Keratinocyte (primary cell): ENCODE data around the gene ODAD4. TPM values are rescaled to one million over a fixed set of nuclear protein-coding genes. Genes with fewer than 3 reads are reported as not detected.

Experiments used
- DNase-seq: peaks from one replicate; pipeline ENCODE4 v3.0.0-alpha.2; 2011; ENCODE audit warnings: low read depth, missing footprints, low spot score
- FAIRE-seq: peaks from 2 replicates; lab custom pipeline; 2011; peaks lifted over from hg19 to GRCh38; lab: Jason Lieb, UNC
- H2AFZ ChIP-seq: 2 replicates; pipeline ENCODE4 v1.6.0; 2012; ENCODE audit warnings: low read length, control low read depth, inconsistent platforms; ENCODE audit not compliant: control insufficient read depth
- H3K27ac ChIP-seq: 2 replicates; pipeline ENCODE4 v1.5.1; 2011; ENCODE audit warnings: low read length; ENCODE audit not compliant: control insufficient read depth, insufficient read depth
- H3K27me3 ChIP-seq: 3 replicates; pipeline ENCODE4 v1.6.0; 2011; ENCODE audit warnings: low read length; ENCODE audit not compliant: control insufficient read depth, insufficient read depth; ENCODE audit errors: extremely low read depth
- H3K36me3 ChIP-seq, 2 experiments: 2 replicates in 1 of 2; 3 replicates in 1 of 2; pipeline ENCODE4 v1.5.1; 2011; ENCODE audit warnings: low read length in 2 of 2, mild to moderate bottlenecking in 1 of 2; ENCODE audit not compliant: control insufficient read depth in 2 of 2, insufficient read depth in 2 of 2; ENCODE audit errors: extremely low read depth in 1 of 2
- H3K4me1 ChIP-seq: 3 replicates; pipeline ENCODE4 v1.5.1; 2011; ENCODE audit warnings: low read length; ENCODE audit not compliant: control insufficient read depth, insufficient read depth; ENCODE audit errors: extremely low read depth
- H3K4me2 ChIP-seq: 3 replicates; pipeline ENCODE4 v1.6.0; 2011; ENCODE audit warnings: low read depth, low read length; ENCODE audit not compliant: control insufficient read depth, insufficient read depth; ENCODE audit errors: extremely low read depth
- H3K4me3 ChIP-seq, 3 experiments: fragments of 200-600 bp in 1 of 3; sonication (generic) in 1 of 3; 2 replicates in 2 of 3; 3 replicates in 1 of 3; pipeline ENCODE4 v1.5.1; 2011 to 2016; ENCODE audit warnings: low read length in 3 of 3, mild to moderate bottlenecking in 3 of 3, control low read depth in 2 of 3, inconsistent platforms in 1 of 3, low read depth in 1 of 3, mixed read lengths in 1 of 3, mixed run types in 1 of 3, moderate library complexity in 1 of 3; ENCODE audit not compliant: control insufficient read depth in 2 of 3, insufficient read depth in 2 of 3; ENCODE audit errors: extremely low read depth in 1 of 3
- H3K79me2 ChIP-seq: 2 replicates; pipeline ENCODE4 v1.6.0; 2012; ENCODE audit warnings: low read length; ENCODE audit not compliant: control insufficient read depth, insufficient read depth
- H3K9ac ChIP-seq: 3 replicates; pipeline ENCODE4 v1.6.0; 2011; ENCODE audit warnings: low read length; ENCODE audit not compliant: control insufficient read depth, insufficient read depth; ENCODE audit errors: extremely low read depth
- H3K9me1 ChIP-seq: 3 replicates; pipeline ENCODE4 v1.6.0; 2011; ENCODE audit warnings: low read length; ENCODE audit not compliant: control insufficient read depth, insufficient read depth; ENCODE audit errors: extremely low read depth
- H3K9me3 ChIP-seq: 2 replicates; pipeline ENCODE4 v1.5.1; 2012; ENCODE audit warnings: low read depth, low read length; ENCODE audit not compliant: control insufficient read depth
- H4K20me1 ChIP-seq: 3 replicates; pipeline ENCODE4 v1.6.0; 2011; ENCODE audit warnings: low read length; ENCODE audit not compliant: control insufficient read depth, insufficient read depth; ENCODE audit errors: extremely low read depth
- CTCF ChIP-seq, 3 experiments: IDR thresholded peaks in 1 of 3; conservative IDR thresholded peaks in 1 of 3; optimal IDR thresholded peaks in 1 of 3; 2 replicates in 2 of 3; 3 replicates in 1 of 3; pipeline versions ENCODE3 to v1.5.1; 2011; ENCODE audit warnings: low read length in 3 of 3, mild to moderate bottlenecking in 3 of 3, moderate library complexity in 2 of 3, control low read depth in 1 of 3, inconsistent platforms in 1 of 3; ENCODE audit not compliant: insufficient read depth in 2 of 3; ENCODE audit errors: extremely low read depth in 1 of 3
- EZH2 ChIP-seq: IDR thresholded peaks from one replicate; pipeline ENCODE4 v1.6.1; 2012; ENCODE audit warnings: inconsistent platforms, mild to moderate bottlenecking, low read length, moderate library complexity
- dilution Hi-C: fragments of 300-500 bp; cut with MboI; formaldehyde crosslinking; loops from one replicate; pipeline ENCODE4 v1.7.0; 2020; ENCODE audit warnings: low sequenced_read_pairs; ENCODE audit not compliant: extremely low pct_ligation_motif_present
- polyA plus RNA-seq, 5 experiments: library from polyadenylated mRNA; depleted of rRNA in 3 of 5; stranded (reverse) in 3 of 5; stranded (forward) in 1 of 5; unstranded in 1 of 5; fragments of >200 nt; gene quantifications; 1 replicate in 1 of 5; 2 replicates in 3 of 5; 3 replicates in 1 of 5; pipeline versions ENCODE4 v1.2.1 to v1.2.3, GENCODE V29; 2011 to 2012; ENCODE audit warnings: missing spikeins in 2 of 5, low read depth in 1 of 5, low replicate concordance in 1 of 5

The ODAD4 gene
- polyA plus RNA-seq, 1 donor (not counting 4 experiments of a cell fraction or from before 2014, with no cell fraction given) = 0.20 TPM

DNA sequence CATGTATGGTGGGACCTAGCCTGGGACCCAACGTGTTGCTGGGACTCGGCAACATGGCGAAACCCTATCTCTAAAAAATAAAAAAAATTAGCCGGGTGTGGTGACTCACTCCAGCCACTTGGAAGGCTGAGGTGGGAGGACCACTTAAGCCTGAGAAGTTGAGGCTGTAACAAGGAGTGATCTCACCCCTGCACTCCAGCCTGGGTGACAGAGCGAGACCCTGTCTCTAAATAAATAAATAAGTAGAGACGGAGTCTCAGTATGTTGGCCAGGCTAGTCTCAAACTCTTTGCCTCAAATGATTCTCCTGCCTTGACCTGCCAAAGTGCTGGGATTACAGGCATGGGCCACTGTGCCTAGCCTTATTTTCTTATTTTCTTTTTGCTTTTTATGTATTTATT, 26.1 kb downstream of the ODAD4 start:
- Histone ChIP-seq H3K4me1 (no peaks in the 10 kb centered on the region), H3K27me3 (no peaks in the 10 kb centered on the region), H3K4me3 (no peak overlapping the region), H3K27ac (no peak overlapping the region), H4K20me1 (no peaks in the 10 kb centered on the region), H3K9me1 (no peaks in the 10 kb centered on the region), H3K9me3 (no peaks in the 10 kb centered on the region), H3K79me2 (no peaks in the 10 kb centered on the region), H3K9ac (no peak overlapping the region), H3K4me2 (no peak overlapping the region), H3K36me3 (no peaks in the 10 kb centered on the region), H2AFZ (no peak overlapping the region)
- dilution Hi-C loops = no loop called here
- TF ChIP-seq EZH2 (no peak), CTCF (optimal IDR thresholded peaks at IDR 0.05 in 1 of 3, IDR thresholded peaks at IDR 0.05 in 1 of 3, conservative IDR thresholded peaks at IDR 0.05 in 1 of 3; ENCODE audit: extremely low read depth in 1 of 3, insufficient read depth in 2 of 3, low read length in 3 of 3) (no peak)
- DNase-seq = no peak
- no peak for FAIRE-seq

DNA sequence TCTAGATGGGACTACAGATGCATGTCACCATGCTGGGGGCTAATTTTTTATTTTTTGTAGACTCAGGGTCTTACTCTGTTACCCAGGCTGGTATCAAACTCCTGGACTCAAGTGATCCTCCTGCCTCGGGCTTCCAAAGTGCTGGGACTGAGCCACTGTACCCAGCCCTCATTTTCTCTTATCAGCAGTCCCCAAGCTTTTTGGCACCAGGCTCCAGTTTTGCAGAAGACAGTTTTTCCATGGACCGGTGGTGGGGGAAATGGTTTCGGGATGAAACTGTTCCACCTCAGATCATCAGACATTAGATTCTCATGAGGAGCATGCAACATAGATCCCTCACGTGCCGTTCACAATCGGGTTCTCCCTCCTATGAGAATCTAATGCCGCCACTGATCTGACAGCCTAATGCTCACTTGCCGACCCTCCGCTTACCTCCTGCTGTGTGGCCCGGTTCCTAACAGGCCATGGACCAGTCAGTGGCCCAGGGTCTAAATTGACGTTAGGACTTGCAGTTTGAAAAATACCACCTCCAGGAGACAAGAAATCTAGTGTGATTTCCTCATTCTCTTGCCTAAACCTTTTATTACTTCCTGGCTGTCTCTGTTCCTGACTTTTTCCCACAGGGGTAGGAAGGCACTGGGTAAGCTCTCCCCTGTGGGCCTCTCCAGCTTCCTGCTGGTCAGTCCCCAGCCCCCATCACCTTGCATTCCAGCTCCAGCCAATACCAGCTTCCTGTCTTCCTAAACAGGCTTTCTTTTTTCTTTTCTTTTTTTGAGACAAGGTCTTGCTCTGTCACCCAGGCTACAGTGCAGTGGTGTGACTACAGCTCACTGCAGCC, 26.8 kb downstream of the ODAD4 start:
- Histone ChIP-seq H3K9me3 (no peaks in the 10 kb centered on the region), H3K4me1 (no peaks in the 10 kb centered on the region), H3K9ac (no peak overlapping the region), H4K20me1 (no peaks in the 10 kb centered on the region), H3K4me3 (no peak overlapping the region), H2AFZ (no peak overlapping the region), H3K9me1 (no peaks in the 10 kb centered on the region), H3K27ac (no peak overlapping the region), H3K79me2 (no peaks in the 10 kb centered on the region), H3K4me2 (no peak overlapping the region), H3K36me3 (no peaks in the 10 kb centered on the region), H3K27me3 (peaks cover 5% of the 10 kb centered on the region)
- no peak for TF ChIP-seq CTCF (optimal IDR thresholded peaks at IDR 0.05 in 1 of 3, IDR thresholded peaks at IDR 0.05 in 1 of 3, conservative IDR thresholded peaks at IDR 0.05 in 1 of 3; ENCODE audit: extremely low read depth in 1 of 3, insufficient read depth in 2 of 3, low read length in 3 of 3)
- TF ChIP-seq EZH2 = no peak
- DNase-seq = no peak
- FAIRE-seq = no peak
- dilution Hi-C loops = no loop called here
